Testis (tissue), 3 donors: ENCODE results near the gene CCT8. TPM values are rescaled to one million over a fixed set of nuclear protein-coding genes. Genes with fewer than 3 reads are reported as not detected.

Experiments
- DNase-seq: peaks from one replicate; pipeline ENCODE4 v3.0.0-alpha.2; 2019
- H3K27ac ChIP-seq, 2 donors: fragments of 200-600 bp; sonication (generic); one replicate each; pipeline ENCODE4 v1.5.1; 2019
- H3K27me3 ChIP-seq: fragments of 200-600 bp; sonication (generic); one replicate; pipeline ENCODE4 v1.5.1; 2019
- H3K36me3 ChIP-seq: fragments of 200-600 bp; sonication (generic); one replicate; pipeline ENCODE4 v1.5.1; 2017; ENCODE audit warnings: low read depth; ENCODE audit errors: missing control alignments
- H3K4me1 ChIP-seq: fragments of 200-600 bp; sonication (generic); one replicate; pipeline ENCODE4 v1.5.1; 2019
- H3K4me3 ChIP-seq, 2 donors: fragments of 200-600 bp; sonication (generic); one replicate each; pipeline ENCODE4 v1.5.1; 2017 to 2019
- H3K9me3 ChIP-seq: fragments of 200-600 bp; sonication (generic); one replicate; pipeline ENCODE4 v1.5.1; 2017
- CTCF ChIP-seq, 3 experiments: fragments of 450-650 bp in 2 of 3; fragments of 200-600 bp in 1 of 3; sonication (generic) in 1 of 3; IDR thresholded peaks; one replicate each; pipeline ENCODE4 v1.5.1; 2016 to 2019; ENCODE audit warnings: antibody characterized with exemption in 3 of 3, mild to moderate bottlenecking in 2 of 3, moderate library complexity in 1 of 3
- POLR2A ChIP-seq: fragments of 450-650 bp; IDR thresholded peaks from one replicate; pipeline ENCODE4 v1.6.1; 2017; ENCODE audit warnings: antibody characterized with exemption, mild to moderate bottlenecking, moderate library complexity
- WGBS, 2 donors: methylation state at CpG; one replicate each; pipeline ENCODE4 v1.1.5; 2018; 5-methylcytosine and 5-hydroxymethylcytosine counted together
- intact Hi-C: fragments of 100-400 bp; cut with DNase I; formaldehyde crosslinking; loops from one replicate; pipeline ENCODE4 v1.15.1; 2023; ENCODE audit warnings: low total_unique reads
- polyA plus RNA-seq: library from polyadenylated mRNA; stranded (reverse); fragments of 350-450 nt; fragmentation: Illumina TruSeq; extraction: RNeasy Lipid Tissue Mini Kit (QIAGEN cat#74804); gene quantifications from one replicate; pipeline ENCODE4 v1.2.3, GENCODE V29; 2014; ENCODE audit warnings: low read depth, low replicate concordance; ENCODE audit not compliant: insufficient read depth
- total RNA-seq, 2 donors: library from RNA; depleted of rRNA; stranded (reverse); fragments of >200 nt; gene quantifications; one replicate each; pipeline ENCODE4 v1.2.3, GENCODE V29; 2016

Gene CCT8
- total and polyA plus RNA-seq, 3 donors from 2014 or later: 106 to 121 (median 116) TPM

GRCh38 chr21:29074783-29075182 lies 1.3 kb upstream of the CCT8 start:
- peaks cover 34% of the 10 kb centered on the region for H3K4me1 ChIP-seq
- no peak overlapping the region for H3K4me3 ChIP-seq
- intact Hi-C loops: no loop called here
- H3K36me3 ChIP-seq: no peaks in the 10 kb centered on the region
- WGBS, 2 donors: 90 to 92% methylated on average over 4 of the region's 4 CpGs
- H3K27me3 ChIP-seq: no peaks in the 10 kb centered on the region
- DNase-seq: no peak
- H3K27ac ChIP-seq: no peak overlapping the region
- no peaks in the 10 kb centered on the region for H3K9me3 ChIP-seq
- no peak for TF ChIP-seq POLR2A
- TF ChIP-seq CTCF (IDR thresholded peaks at IDR 0.05): no peak

DNA sequence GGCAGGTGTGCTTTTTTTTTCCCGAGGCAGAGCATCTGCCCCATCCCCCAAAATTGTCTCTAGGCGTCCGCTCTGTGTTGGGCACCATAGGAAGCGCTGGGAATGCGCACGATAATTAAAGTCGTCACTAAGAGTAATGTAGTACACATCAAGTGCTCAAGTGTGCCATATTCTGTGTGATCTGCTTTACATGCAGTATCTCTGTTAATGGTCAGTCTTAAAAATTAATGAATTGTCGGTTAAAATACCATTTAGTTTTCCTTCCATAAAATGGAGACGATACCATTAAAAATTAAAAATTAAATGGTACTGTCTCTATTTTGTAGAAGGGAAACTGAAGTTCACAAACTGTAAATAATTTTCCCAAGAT lies 544 bp upstream of the CCT8 start:
- intact Hi-C loops: no loop called here
- peak overlapping the region; percentile 94 for H3K27ac ChIP-seq
- no peaks in the 10 kb centered on the region for H3K36me3 ChIP-seq
- H3K9me3 ChIP-seq: no peaks in the 10 kb centered on the region
- no peak for DNase-seq
- H3K4me1 ChIP-seq: peaks cover 32% of the 10 kb centered on the region
- no peaks in the 10 kb centered on the region for H3K27me3 ChIP-seq
- 10 to 12% methylated on average over 9 of the region's 9 CpGs for WGBS, 2 donors
- peak overlapping the region; percentile 97 to 99 for H3K4me3 ChIP-seq
- TF ChIP-seq POLR2A (no peak), CTCF (IDR thresholded peaks at IDR 0.05) (no peak)

- WGBS, 2 donors: 0 to 1% methylated on average over 13 of the region's 13 CpGs
- H3K36me3 ChIP-seq: no peaks in the 10 kb centered on the region
- no peaks in the 10 kb centered on the region for H3K9me3 ChIP-seq
- H3K27me3 ChIP-seq: no peaks in the 10 kb centered on the region
- TF ChIP-seq CTCF (IDR thresholded peaks at IDR 0.05) (no peak), POLR2A (no peak)
- H3K4me3 ChIP-seq: peak overlapping the region; percentile 97 to 99
- peaks cover 20% of the 10 kb centered on the region for H3K4me1 ChIP-seq
- DNase-seq: no peak
- H3K27ac ChIP-seq: peak overlapping the region; percentile 94
- intact Hi-C loops: no loop called here
Observed at GRCh38 chr21:29072873-29073221, 601 bp downstream of the CCT8 start.

GRCh38 chr21:29064850-29065481 lies 8.5 kb downstream of the CCT8 start:
- 76 to 90% methylated on average over 3 of the region's 3 CpGs for WGBS, 2 donors
- intact Hi-C loops: no loop called here
- Histone ChIP-seq H3K36me3 (no peaks in the 10 kb centered on the region), H3K9me3 (no peaks in the 10 kb centered on the region), H3K27ac (no peak overlapping the region), H3K27me3 (no peaks in the 10 kb centered on the region), H3K4me3 (no peak overlapping the region), H3K4me1 (no peaks in the 10 kb centered on the region)
- DNase-seq: no peak
- TF ChIP-seq POLR2A: no peak

- Histone ChIP-seq H3K36me3 (no peaks in the 10 kb centered on the region), H3K4me1 (no peaks in the 10 kb centered on the region), H3K27ac (no peak overlapping the region), H3K4me3 (no peak overlapping the region), H3K27me3 (no peaks in the 10 kb centered on the region), H3K9me3 (no peaks in the 10 kb centered on the region)
- no peak for DNase-seq
- intact Hi-C loops: no loop called here
- WGBS, 2 donors: 77 to 88% methylated on average over 3 of the region's 3 CpGs
- no peak for TF ChIP-seq CTCF (IDR thresholded peaks at IDR 0.05)
- no peak for TF ChIP-seq POLR2A
Observed at GRCh38 chr21:29056538-29057050, 16.9 kb downstream of the CCT8 start.
